Activated gamma-delta T cell treated with Interleukin-2 at 50 U/mL for 16 hours (primary cell): ENCODE results near the gene LTBP1.

ENCODE experiments used
- DNase-seq: peaks from one replicate; pipeline ENCODE4 v3.0.0-alpha.2; 2020

Gene LTBP1

GRCh38 chr2:33236482-33237385 is 290.0 kb downstream of the LTBP1 start:
- DNase-seq = no peak

- DNase-seq = no peak
Measured at GRCh38 chr2:33238111-33238510, 291.4 kb downstream of the LTBP1 start.

GRCh38 chr2:33240178-33240577 is 293.4 kb downstream of the LTBP1 start:
- DNase-seq = no peak

- no peak for DNase-seq
Measured at GRCh38 chr2:33241072-33241471, 294.3 kb downstream of the LTBP1 start.

GRCh38 chr2:33241581-33241980 is 294.8 kb downstream of the LTBP1 start:
- DNase-seq = no peak

GRCh38 chr2:33242845-33243244 is 296.1 kb downstream of the LTBP1 start:
- DNase-seq = no peak

GRCh38 chr2:33246432-33246831 is 299.7 kb downstream of the LTBP1 start:
- no peak for DNase-seq

GRCh38 chr2:33247365-33247764 is 300.6 kb downstream of the LTBP1 start:
- DNase-seq = no peak

- no peak for DNase-seq
Measured at GRCh38 chr2:33250417-33251029, 303.8 kb downstream of the LTBP1 start.

GRCh38 chr2:33256162-33256755 is 309.5 kb downstream of the LTBP1 start:
- DNase-seq = no peak

- DNase-seq = no peak
Measured at GRCh38 chr2:33258387-33258786, 311.6 kb downstream of the LTBP1 start.

GRCh38 chr2:33262097-33262496 is 315.3 kb downstream of the LTBP1 start:
- DNase-seq = no peak

GRCh38 chr2:33264766-33265165 is 318.0 kb downstream of the LTBP1 start:
- DNase-seq = no peak

- DNase-seq = no peak
Measured at GRCh38 chr2:33265584-33266338, 319.0 kb downstream of the LTBP1 start.

- no peak for DNase-seq
Measured at GRCh38 chr2:33266467-33266866, 319.7 kb downstream of the LTBP1 start.

GRCh38 chr2:33267043-33267442 is 320.3 kb downstream of the LTBP1 start:
- no peak for DNase-seq

- no peak for DNase-seq
Measured at GRCh38 chr2:33267756-33268155, 321.0 kb downstream of the LTBP1 start.

- no peak for DNase-seq
Measured at GRCh38 chr2:33268246-33268831, 321.6 kb downstream of the LTBP1 start.

- no peak for DNase-seq
Measured at GRCh38 chr2:33272001-33272400, 325.2 kb downstream of the LTBP1 start.

- no peak for DNase-seq
Measured at GRCh38 chr2:33273479-33273878, 326.7 kb downstream of the LTBP1 start.

GRCh38 chr2:33274524-33274923 is 327.8 kb downstream of the LTBP1 start:
- DNase-seq = no peak

- DNase-seq = peak; percentile 26
Measured at GRCh38 chr2:33275689-33276444, 329.1 kb downstream of the LTBP1 start.
